Subcutaneous adipose tissue (tissue), 4 donors: ENCODE measurements around the gene NLGN1. TPM values are rescaled to one million over a fixed set of nuclear protein-coding genes. Genes with fewer than 3 reads are reported as not detected.

Source experiments
- total RNA-seq, 4 donors: library from RNA; depleted of rRNA; stranded (reverse); fragments of >200 nt; gene quantifications; one replicate each; pipeline ENCODE4 v1.1.0, GENCODE V29; 2016
- TF ChIP-seq, protein P1 (sequence below): fragments of 450-650 bp; IDR thresholded peaks from one replicate; pipeline ENCODE4 v1.5.1; 2016; ENCODE audit warnings: low read depth, mild to moderate bottlenecking, control low read depth, antibody characterized with exemption, moderate library complexity

The NLGN1 gene
- total RNA-seq, 4 donors from 2014 or later: 5.1 to 16.5 (median 7.9) TPM

DNA sequence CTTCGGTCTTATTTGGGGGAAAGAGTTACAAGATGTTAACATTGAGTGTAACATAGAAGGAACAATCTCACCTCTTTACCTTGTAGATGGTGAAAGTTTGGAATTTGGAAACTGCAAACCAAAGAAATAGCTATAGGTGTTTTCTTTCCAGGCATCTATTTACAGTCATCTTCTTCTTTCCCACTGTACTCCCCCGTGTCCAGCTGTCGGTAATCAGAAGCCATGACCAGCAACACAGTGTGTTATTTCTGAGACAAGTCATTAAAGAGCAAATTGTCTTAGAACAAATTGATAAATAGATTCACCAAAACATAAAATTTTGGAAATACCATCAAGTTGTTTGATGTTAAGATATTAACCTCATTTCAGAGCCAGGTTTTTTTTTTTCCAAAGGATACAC, 871.0 kb downstream of the NLGN1 start:
- TF ChIP-seq, protein P1, sequence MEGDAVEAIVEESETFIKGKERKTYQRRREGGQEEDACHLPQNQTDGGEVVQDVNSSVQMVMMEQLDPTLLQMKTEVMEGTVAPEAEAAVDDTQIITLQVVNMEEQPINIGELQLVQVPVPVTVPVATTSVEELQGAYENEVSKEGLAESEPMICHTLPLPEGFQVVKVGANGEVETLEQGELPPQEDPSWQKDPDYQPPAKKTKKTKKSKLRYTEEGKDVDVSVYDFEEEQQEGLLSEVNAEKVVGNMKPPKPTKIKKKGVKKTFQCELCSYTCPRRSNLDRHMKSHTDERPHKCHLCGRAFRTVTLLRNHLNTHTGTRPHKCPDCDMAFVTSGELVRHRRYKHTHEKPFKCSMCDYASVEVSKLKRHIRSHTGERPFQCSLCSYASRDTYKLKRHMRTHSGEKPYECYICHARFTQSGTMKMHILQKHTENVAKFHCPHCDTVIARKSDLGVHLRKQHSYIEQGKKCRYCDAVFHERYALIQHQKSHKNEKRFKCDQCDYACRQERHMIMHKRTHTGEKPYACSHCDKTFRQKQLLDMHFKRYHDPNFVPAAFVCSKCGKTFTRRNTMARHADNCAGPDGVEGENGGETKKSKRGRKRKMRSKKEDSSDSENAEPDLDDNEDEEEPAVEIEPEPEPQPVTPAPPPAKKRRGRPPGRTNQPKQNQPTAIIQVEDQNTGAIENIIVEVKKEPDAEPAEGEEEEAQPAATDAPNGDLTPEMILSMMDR: no peak

DNA sequence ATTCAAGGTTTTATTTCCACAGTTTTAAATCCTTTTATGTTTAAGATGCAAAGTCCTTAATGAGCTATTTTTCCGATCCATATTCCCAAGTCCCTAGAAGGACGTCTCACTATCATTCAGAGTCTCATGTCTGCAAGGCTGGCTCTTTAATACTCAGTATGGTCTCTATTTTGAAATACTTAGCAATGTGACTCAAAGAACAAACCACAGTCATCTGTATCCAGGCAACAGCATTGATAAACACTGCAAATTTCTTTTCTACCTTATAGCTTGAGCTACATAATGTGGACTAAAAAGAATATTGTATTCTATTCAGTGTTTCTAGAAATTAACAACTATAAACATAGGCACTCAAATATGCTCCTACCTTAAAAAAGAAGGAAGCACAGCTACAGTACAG, 873.3 kb downstream of the NLGN1 start:
- TF ChIP-seq, protein P1: no peak

DNA sequence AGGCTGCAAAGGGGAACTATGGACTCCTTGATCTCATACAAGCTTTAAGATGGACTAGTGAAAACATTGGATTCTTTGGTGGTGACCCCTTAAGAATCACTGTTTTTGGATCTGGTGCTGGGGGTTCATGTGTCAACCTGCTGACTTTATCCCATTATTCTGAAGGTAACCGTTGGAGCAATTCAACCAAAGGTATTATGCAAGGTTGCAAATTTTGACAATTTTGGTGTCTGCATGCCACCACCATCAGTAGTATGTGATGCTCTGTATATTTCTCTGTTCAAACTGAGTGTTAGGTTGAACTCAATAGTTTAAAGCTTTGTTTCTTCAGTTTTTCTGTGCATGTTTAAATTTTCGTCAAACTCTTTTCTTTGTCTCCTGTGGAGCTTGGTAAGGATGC, 877.8 kb downstream of the NLGN1 start:
- TF ChIP-seq, protein P1: no peak

DNA sequence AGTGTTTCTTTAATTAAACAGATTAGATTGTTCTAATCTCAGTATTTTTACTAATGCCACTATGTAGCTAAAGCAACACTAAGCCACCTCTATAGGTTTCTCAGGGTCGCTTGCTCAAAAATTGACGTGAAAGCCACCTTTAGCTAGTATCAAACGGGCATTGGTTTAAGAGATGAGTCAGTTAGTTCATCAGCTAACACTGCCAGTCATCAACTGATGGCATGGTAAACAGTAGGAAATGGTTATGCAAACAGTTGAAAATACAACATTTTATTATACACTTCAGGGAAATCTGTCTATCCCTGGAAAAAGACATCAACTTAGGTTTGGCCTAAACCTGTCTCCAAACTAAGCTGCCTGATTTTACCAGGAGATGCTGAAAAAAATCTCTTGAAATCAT, 879.3 kb downstream of the NLGN1 start:
- TF ChIP-seq, protein P1: no peak

DNA sequence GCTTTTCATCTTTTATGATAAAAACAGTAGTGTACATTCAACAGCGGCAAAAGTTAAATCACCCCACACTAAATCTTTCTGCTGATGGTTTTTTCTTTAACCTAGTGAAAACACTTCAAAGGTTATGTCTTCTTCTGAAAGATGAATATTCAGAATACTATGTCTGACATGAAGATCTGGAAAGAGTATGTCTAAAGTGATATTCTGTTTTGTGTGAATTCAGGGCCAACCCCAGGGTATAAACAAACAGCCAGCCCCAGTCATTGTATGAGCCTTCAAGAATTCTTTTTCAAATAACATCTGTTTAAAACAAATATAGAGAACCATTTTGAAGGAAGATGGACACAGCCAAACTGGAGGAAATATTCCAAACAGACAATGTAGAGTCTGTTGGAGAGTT, 880.5 kb downstream of the NLGN1 start:
- TF ChIP-seq, protein P1: no peak

DNA sequence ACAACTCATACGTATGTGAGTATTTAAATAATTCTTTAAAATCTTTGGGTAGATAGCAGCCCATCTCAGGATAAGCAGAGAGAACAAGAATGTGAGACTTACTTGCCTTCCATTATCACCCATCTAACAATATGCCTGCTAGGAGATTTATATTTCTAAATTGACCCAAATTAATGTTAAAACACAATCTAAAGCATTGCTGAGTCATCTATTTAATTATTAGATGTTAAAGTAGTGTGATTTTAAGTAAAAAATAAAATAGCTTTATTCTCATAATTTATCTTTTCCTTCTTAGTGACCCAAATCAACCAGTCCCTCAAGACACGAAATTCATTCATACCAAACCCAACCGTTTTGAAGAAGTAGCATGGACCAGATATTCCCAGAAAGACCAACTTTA, 882.6 kb downstream of the NLGN1 start:
- TF ChIP-seq, protein P1: no peak

DNA sequence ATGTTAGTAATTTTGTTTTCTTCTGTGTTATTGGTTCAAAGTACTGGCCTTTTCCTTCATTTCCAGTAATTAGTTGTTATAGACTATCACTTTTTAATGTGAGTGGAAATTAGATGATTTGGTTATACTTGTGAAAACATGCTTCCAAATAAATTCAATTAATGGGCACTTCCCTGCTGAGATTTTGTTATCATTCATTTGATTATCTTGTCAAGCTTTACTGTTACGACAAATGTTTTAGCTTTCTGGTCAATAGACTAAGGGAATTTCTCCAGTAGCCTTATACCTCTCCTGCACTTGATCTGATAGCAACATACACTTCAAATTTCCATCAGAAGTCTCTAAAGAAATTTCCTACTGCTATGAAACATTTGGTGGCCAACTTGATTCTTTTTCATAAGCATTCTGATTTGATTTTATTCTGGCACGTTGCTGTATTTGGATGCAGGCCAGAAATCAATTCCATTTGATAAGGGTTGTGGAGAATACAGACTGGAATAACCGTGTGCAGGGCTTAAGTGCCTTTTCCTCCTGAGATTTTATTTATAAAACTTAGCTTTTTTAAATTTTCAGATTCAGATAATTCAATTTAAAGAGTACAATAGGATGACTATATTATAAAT, 887.8 kb downstream of the NLGN1 start:
- TF ChIP-seq, protein P1: no peak
